ENCODE data around the gene WWP2.
"Not testable (repeated sequence)": the region's sequence is repeated elsewhere in the genome, so short reads cannot be mapped to it uniquely, and the experiment has no call there.

Gene WWP2

GRCh38 chr16:69725480-69726312, 36.4 kb upstream of the WWP2 start:
- peak overlapping the region; percentile 92 for H3K9ac ChIP-seq
- TF ChIP-seq, protein P1, sequence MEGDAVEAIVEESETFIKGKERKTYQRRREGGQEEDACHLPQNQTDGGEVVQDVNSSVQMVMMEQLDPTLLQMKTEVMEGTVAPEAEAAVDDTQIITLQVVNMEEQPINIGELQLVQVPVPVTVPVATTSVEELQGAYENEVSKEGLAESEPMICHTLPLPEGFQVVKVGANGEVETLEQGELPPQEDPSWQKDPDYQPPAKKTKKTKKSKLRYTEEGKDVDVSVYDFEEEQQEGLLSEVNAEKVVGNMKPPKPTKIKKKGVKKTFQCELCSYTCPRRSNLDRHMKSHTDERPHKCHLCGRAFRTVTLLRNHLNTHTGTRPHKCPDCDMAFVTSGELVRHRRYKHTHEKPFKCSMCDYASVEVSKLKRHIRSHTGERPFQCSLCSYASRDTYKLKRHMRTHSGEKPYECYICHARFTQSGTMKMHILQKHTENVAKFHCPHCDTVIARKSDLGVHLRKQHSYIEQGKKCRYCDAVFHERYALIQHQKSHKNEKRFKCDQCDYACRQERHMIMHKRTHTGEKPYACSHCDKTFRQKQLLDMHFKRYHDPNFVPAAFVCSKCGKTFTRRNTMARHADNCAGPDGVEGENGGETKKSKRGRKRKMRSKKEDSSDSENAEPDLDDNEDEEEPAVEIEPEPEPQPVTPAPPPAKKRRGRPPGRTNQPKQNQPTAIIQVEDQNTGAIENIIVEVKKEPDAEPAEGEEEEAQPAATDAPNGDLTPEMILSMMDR (conservative IDR thresholded peaks at IDR 0.05; ENCODE audit: low read depth, low read length) = no peak
- H4K20me1 ChIP-seq (ENCODE audit: insufficient read depth) = no peaks in the 10 kb centered on the region
- H3K79me2 ChIP-seq (ENCODE audit: insufficient read depth, low read depth) = peaks cover 31% of the 10 kb centered on the region; the same call in 1 of the 2 replicates
- no peak overlapping the region for H3K4me3 ChIP-seq (IDR thresholded peaks at IDR 0.05; ENCODE audit: insufficient read depth, low read depth, low read length)
- H3K27ac ChIP-seq = peak overlapping the region; percentile 96
- peak overlapping the region; percentile 82 for H2AFZ ChIP-seq (ENCODE audit: low read depth)
- H3K36me3 ChIP-seq (ENCODE audit: insufficient read depth) = no peaks in the 10 kb centered on the region
- peak overlapping the region; percentile 96 for H3K4me2 ChIP-seq
- no peaks in the 10 kb centered on the region for H3K27me3 ChIP-seq (ENCODE audit: insufficient read depth, low read depth)
- peaks cover 57% of the 10 kb centered on the region for H3K4me1 ChIP-seq (ENCODE audit: low read depth, poor library complexity, severe bottlenecking)

DNA sequence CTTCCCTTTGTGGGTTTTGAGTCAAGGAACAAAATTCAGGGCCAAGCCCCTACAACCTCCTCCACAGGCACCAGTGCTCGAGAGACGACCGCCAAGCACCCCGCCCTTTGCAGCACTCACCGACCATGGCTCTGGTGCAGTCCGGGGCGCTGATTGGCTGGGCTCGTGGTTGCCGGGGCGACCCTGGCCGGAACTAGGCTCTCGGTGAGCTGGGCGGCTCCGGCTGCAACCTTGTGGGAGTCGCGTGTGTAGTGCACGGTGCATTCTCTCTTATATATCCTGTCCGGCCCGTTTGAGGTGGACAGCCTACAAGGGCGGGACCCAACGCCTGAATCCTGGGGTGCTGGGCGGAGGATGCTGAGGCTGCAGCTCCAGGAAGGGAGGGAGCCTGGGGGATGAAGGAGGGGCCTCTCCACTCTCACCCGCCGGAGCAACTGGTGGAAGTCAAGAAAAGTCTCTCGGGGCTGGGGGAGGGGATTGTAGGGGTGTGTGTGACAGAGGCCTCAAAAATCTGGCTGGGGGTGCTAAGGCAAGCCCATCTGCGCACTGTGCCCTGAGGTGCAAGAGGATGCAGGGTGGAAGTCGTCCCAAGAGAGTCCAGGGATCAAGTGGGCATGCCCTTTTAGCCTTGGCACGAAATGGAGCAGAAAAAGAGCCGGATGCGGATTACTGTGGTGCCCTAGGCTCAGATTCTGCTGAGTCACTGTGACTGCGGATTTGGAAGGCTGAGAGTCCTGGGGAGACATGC, 35.6 kb upstream of the WWP2 start, which contains the start of gene NQO1:
TSS of gene NQO1 (minus strand) at position 248 of the 748 bp plus-strand sequence. CDS start at position 127, 121 bp downstream.
- Histone ChIP-seq H3K4me1 (ENCODE audit: low read depth, poor library complexity, severe bottlenecking) (peaks cover 51% of the 10 kb centered on the region), H2AFZ (ENCODE audit: low read depth) (peak within 1 kb of the TSS; percentile 82), H4K20me1 (ENCODE audit: insufficient read depth) (no peaks in the 10 kb centered on the region), H3K9ac (peak within 1 kb of the TSS; percentile 92), H3K4me3 (IDR thresholded peaks at IDR 0.05; ENCODE audit: insufficient read depth, low read depth, low read length) (no peak within 1 kb of the TSS), H3K79me2 (ENCODE audit: insufficient read depth, low read depth) (peaks cover 31% of the 10 kb centered on the region; the same call in 1 of the 2 replicates), H3K27ac (peak within 1 kb of the TSS; percentile 96), H3K4me2 (peak within 1 kb of the TSS; percentile 96), H3K36me3 (ENCODE audit: insufficient read depth) (no peaks in the 10 kb centered on the region), H3K27me3 (ENCODE audit: insufficient read depth, low read depth) (no peaks in the 10 kb centered on the region)
- TF ChIP-seq, protein P1 (conservative IDR thresholded peaks at IDR 0.05; ENCODE audit: low read depth, low read length) = no peak

DNA sequence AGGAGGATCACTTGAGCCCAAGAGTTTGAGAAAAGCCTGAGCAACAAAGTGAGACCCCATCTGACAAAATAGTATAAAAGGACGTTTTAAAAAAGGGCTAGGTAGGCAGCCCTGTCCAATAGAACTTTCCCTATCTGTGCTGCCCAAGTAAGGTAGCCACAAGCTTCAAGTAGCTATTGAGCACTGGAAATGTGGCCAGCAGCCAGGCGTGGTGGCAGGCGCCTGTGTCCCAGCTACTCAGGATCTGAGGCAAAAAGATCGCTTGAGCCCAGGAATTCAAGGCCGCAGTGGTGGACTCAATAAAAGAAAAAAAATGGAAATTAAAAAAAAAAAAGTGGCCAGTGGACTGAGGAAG, 34.2 kb upstream of the WWP2 start:
- Histone ChIP-seq H4K20me1 (ENCODE audit: insufficient read depth) (no peaks in the 10 kb centered on the region), H3K4me3 (IDR thresholded peaks at IDR 0.05; ENCODE audit: insufficient read depth, low read depth, low read length) (no peak overlapping the region), H3K27ac (peak overlapping the region; percentile 96; the same call in 1 of the 2 replicates), H3K36me3 (ENCODE audit: insufficient read depth) (no peaks in the 10 kb centered on the region), H3K79me2 (ENCODE audit: insufficient read depth, low read depth) (peaks cover 31% of the 10 kb centered on the region; the same call in 1 of the 2 replicates), H2AFZ (ENCODE audit: low read depth) (no peak overlapping the region), H3K4me1 (ENCODE audit: low read depth, poor library complexity, severe bottlenecking) (peaks cover 37% of the 10 kb centered on the region), H3K4me2 (no peak overlapping the region; the same call in 1 of the 2 replicates), H3K9ac (no peak overlapping the region), H3K27me3 (ENCODE audit: insufficient read depth, low read depth) (no peaks in the 10 kb centered on the region)
- TF ChIP-seq, protein P1 (conservative IDR thresholded peaks at IDR 0.05; ENCODE audit: low read depth, low read length) = no peak

DNA sequence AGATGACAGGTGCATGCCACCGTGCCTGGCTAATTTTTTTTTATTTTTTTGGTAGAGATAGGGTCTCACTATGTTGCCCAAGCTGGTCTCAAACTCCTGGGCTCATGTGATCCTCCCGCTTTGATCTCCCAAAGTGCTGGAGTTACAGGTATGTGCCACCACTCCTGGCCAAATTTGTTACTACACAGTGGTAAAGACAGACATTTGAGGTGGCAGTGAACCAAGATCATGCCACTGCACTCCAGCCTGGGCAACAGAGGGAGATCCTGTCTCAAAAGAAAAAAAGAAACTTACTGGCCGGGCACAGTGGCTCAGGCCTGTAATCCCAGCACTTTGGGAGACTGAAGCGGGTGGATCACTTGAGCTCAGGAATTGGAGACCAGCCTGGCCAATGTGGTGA, 33.1 kb upstream of the WWP2 start:
- not testable (repeated sequence) for H4K20me1 ChIP-seq (ENCODE audit: insufficient read depth); H3K27ac ChIP-seq; H3K4me2 ChIP-seq; H3K9ac ChIP-seq; H3K27me3 ChIP-seq (ENCODE audit: insufficient read depth, low read depth); H2AFZ ChIP-seq (ENCODE audit: low read depth); H3K36me3 ChIP-seq (ENCODE audit: insufficient read depth); H3K4me3 ChIP-seq (IDR thresholded peaks at IDR 0.05; ENCODE audit: insufficient read depth, low read depth, low read length)
- Histone ChIP-seq H3K79me2 (ENCODE audit: insufficient read depth, low read depth) (peaks cover 24% of the 10 kb centered on the region; the same call in 1 of the 2 replicates), H3K4me1 (ENCODE audit: low read depth, poor library complexity, severe bottlenecking) (peaks cover 26% of the 10 kb centered on the region)

DNA sequence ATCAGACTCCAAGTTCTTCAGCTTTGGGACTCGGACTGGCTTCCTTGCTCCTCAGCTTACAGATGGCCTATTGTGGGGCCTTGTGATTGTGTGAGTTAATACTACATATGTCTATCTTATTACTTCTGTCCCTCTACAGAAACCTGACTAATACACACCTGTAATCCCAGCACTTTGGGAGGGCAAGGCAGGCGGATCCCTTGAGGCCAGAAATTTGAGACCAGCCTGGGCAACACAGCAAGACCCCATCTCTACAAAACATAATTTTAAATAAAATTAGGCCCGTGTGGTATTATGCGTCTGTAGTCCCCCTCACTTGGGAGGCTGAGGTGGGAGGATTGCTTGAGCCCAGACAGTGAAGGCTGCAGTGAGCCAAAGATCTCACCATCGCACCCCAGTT, 30.9 kb upstream of the WWP2 start:
- not testable (repeated sequence) for H4K20me1 ChIP-seq (ENCODE audit: insufficient read depth); H2AFZ ChIP-seq (ENCODE audit: low read depth); H3K27ac ChIP-seq; H3K4me1 ChIP-seq (ENCODE audit: low read depth, poor library complexity, severe bottlenecking); H3K9ac ChIP-seq; H3K36me3 ChIP-seq (ENCODE audit: insufficient read depth); H3K4me3 ChIP-seq (IDR thresholded peaks at IDR 0.05; ENCODE audit: insufficient read depth, low read depth, low read length); H3K27me3 ChIP-seq (ENCODE audit: insufficient read depth, low read depth); H3K79me2 ChIP-seq (ENCODE audit: insufficient read depth, low read depth); H3K4me2 ChIP-seq
